GM13977 (cell line): ENCODE data around the gene SLC6A15.

Experiments used
- DNase-seq: peaks from one replicate; pipeline ENCODE4 v3.0.0; 2012; ENCODE audit warnings: low spot score
- in situ Hi-C: fragments of 300-500 bp; cut with MboI; formaldehyde crosslinking; loops from one replicate; pipeline ENCODE4 v1.12.0; 2022; ENCODE audit warnings: low sequenced_read_pairs, low pct_unique_long_range_greater_than_20kb, mixed read lengths, inconsistent platforms; ENCODE audit not compliant: unreplicated experiment
- TF ChIP-seq, protein P1 (sequence below): IDR thresholded peaks from 2 replicates; pipeline ENCODE4 v1.5.1; 2012; ENCODE audit warnings: mild to moderate bottlenecking, control low read depth; ENCODE audit not compliant: insufficient read depth; ENCODE audit errors: extremely low read depth, missing control alignments

The SLC6A15 gene

DNA sequence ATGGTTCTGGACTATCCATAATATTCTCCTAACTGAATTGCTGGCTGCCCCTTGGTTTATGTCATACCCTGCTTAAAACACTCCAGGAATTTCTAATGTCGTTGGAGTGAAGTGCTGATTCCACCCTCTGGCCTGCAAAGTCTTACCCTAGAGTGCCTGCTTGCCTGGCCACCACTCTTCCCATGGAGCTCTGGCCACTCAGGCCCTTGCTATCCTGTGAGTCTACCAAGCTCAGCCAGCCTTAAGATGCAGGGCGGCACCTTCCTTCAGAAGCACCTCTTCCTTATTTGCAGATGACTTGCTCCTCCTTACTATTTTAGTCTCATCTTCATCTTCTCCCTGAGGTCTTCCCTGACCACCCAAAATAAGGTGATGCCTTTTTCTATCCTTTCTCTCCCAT is 35.3 kb downstream of the SLC6A15 start:
- in situ Hi-C loops: no loop called here
- DNase-seq: no peak
- TF ChIP-seq, protein P1, sequence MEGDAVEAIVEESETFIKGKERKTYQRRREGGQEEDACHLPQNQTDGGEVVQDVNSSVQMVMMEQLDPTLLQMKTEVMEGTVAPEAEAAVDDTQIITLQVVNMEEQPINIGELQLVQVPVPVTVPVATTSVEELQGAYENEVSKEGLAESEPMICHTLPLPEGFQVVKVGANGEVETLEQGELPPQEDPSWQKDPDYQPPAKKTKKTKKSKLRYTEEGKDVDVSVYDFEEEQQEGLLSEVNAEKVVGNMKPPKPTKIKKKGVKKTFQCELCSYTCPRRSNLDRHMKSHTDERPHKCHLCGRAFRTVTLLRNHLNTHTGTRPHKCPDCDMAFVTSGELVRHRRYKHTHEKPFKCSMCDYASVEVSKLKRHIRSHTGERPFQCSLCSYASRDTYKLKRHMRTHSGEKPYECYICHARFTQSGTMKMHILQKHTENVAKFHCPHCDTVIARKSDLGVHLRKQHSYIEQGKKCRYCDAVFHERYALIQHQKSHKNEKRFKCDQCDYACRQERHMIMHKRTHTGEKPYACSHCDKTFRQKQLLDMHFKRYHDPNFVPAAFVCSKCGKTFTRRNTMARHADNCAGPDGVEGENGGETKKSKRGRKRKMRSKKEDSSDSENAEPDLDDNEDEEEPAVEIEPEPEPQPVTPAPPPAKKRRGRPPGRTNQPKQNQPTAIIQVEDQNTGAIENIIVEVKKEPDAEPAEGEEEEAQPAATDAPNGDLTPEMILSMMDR: no peak

DNA sequence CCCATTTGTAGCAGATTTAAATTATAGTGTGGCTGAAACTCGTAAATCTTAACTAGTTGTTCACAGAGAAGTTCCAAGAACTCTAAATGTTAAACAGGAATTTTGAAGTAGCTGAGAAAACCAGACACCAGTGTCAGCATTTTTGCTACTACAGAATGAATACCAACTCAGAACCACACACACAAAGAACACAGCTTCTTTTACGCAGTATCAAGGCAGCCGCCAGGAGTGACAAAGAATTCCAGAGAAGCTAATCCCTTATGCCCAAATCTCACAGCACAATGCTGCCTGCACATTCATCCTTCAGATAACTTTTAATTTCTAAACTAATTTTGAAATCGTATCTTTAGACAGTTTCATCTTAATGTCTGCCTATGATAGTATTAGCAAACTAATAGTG is 37.4 kb downstream of the SLC6A15 start:
- DNase-seq: no peak
- TF ChIP-seq, protein P1: no peak
- in situ Hi-C loops: no loop called here

DNA sequence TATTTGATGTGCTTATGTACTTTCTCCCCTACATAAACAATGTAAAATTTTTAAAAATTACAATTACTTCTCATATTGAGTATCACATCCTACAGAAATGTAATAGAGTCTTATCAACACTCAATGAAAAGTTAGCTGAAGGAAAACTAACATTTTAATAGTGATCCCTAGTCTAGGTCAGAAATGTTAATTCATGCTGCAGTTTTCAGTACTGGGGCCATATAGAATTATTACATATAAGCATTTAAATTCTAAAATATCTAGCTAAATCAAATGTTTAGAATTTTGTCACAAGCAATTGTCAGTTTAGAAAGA is 37.8 kb downstream of the SLC6A15 start:
- TF ChIP-seq, protein P1: no peak
- in situ Hi-C loops: no loop called here
- DNase-seq: no peak

DNA sequence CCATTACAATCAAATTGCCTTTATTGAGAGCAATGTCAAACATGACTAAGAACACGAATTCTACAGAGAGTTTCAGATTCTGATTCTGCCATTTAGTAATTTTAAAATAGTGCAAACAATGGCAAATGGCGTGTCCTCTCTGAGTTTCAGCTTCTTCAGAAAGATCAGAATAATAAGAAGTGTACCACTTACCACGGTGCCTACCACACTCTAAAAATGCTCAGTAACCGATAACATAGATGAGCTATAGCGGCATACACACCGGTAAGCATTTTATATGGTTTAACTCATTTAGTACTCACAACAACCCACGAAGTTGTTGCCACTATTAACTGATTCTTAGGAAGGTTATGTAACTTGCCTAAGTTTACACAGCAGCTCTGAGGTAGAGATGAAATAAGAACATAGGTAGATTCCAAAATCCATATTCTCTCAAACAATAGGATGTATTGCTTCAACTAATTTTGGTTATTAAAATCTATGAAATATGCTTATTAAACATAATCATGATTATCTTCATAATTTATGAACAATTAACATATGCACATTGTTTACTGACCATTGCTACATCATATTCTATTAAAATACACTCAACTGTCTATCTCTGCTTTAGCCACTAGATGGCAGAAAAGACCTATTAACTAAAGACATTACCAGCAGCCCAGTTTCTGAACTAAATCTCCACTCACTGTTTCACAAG is 38.3 kb downstream of the SLC6A15 start:
- peak; percentile 19 for DNase-seq
- TF ChIP-seq, protein P1: peak; percentile 75
- in situ Hi-C loops: no loop called here

DNA sequence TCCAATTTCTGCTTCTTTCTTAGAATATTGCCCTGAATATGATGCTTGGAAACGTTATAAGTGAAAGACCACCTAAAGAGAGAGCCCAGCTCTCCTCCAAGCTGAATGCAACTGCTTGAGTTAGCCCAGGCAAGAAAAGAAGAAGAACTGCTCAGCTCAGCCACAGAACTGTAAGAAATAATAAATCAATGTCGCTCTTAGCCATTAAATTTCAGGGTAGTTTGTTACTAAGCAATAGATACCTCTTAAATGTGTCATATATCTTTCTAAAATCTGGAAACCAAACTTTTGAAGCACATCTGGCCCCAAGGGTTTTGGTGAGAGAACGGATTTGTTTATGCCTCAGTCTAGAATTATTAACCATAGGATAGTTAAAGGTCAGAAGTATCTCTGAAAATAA is 50.4 kb downstream of the SLC6A15 start:
- DNase-seq: no peak
- TF ChIP-seq, protein P1: no peak
- in situ Hi-C loops: no loop called here

DNA sequence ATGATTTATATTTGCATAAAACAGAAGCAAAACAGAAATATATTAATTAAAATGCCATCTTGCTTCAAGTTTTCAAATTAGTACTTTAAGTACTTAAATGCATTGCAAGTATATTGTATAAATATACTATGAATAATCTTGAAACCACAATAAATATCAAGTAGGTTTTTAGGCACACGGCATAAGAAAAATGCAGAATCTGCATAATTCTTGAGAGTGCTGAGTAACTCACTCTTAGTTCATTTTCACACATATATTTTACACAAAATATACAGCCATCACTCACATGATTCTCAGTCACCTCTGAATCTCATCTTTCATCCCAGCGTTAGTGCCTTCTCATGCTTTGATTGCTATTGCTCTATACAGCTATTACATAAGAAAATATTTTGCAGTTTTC is 51.9 kb downstream of the SLC6A15 start:
- in situ Hi-C loops: no loop called here
- no peak for DNase-seq
- TF ChIP-seq, protein P1: no peak
